GM20000 (cell line): ENCODE measurements around the gene TMEM201.

ENCODE experiments used
- DNase-seq: peaks from one replicate; pipeline ENCODE4 v3.0.0; 2012; ENCODE audit warnings: low spot score
- TF ChIP-seq, protein P1 (sequence below): IDR thresholded peaks from 2 replicates; pipeline ENCODE4 v1.5.1; 2012; ENCODE audit warnings: mild to moderate bottlenecking, control low read depth; ENCODE audit errors: extremely low read depth, missing control alignments

The TMEM201 gene

DNA sequence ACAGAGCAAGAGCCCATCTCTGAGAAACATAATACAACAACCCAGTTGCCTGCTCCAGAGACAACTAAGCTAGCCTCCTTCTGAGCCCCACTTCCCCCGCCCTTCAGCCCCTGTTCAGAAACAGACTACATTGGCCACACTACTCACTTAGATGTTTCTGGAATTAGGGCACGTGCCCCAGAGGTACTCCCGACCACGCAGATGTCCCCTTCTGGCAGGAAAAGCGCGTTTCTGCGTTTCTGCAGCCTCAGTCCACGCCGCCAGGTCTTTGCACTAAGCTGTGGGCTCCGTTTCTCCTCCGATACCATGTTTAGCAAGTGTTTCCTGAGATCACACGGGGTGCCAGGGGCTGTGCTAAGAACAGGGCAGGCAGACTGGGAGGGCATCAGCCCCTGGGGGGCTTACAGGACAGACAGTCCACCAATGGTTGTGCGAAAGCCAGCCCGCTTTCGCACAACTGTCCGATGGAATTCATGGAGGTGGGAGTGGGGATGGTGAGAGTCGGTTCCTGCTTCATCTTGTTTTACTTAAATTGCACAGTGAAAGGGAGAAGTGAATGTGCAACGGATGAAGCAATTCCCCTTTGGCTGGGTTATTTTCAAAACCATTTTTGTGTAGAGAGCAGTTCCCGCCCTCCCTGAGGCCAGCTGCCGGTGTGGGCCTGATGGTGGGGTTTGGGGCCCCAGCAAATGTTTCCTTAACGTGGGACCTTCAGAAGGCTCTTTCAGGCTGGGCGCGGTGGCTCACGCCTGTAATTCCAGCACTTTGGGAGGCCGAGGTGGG, 65.5 kb downstream of the TMEM201 start:
- peak; percentile 61 for DNase-seq
- TF ChIP-seq, protein P1, sequence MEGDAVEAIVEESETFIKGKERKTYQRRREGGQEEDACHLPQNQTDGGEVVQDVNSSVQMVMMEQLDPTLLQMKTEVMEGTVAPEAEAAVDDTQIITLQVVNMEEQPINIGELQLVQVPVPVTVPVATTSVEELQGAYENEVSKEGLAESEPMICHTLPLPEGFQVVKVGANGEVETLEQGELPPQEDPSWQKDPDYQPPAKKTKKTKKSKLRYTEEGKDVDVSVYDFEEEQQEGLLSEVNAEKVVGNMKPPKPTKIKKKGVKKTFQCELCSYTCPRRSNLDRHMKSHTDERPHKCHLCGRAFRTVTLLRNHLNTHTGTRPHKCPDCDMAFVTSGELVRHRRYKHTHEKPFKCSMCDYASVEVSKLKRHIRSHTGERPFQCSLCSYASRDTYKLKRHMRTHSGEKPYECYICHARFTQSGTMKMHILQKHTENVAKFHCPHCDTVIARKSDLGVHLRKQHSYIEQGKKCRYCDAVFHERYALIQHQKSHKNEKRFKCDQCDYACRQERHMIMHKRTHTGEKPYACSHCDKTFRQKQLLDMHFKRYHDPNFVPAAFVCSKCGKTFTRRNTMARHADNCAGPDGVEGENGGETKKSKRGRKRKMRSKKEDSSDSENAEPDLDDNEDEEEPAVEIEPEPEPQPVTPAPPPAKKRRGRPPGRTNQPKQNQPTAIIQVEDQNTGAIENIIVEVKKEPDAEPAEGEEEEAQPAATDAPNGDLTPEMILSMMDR = no peak

DNA sequence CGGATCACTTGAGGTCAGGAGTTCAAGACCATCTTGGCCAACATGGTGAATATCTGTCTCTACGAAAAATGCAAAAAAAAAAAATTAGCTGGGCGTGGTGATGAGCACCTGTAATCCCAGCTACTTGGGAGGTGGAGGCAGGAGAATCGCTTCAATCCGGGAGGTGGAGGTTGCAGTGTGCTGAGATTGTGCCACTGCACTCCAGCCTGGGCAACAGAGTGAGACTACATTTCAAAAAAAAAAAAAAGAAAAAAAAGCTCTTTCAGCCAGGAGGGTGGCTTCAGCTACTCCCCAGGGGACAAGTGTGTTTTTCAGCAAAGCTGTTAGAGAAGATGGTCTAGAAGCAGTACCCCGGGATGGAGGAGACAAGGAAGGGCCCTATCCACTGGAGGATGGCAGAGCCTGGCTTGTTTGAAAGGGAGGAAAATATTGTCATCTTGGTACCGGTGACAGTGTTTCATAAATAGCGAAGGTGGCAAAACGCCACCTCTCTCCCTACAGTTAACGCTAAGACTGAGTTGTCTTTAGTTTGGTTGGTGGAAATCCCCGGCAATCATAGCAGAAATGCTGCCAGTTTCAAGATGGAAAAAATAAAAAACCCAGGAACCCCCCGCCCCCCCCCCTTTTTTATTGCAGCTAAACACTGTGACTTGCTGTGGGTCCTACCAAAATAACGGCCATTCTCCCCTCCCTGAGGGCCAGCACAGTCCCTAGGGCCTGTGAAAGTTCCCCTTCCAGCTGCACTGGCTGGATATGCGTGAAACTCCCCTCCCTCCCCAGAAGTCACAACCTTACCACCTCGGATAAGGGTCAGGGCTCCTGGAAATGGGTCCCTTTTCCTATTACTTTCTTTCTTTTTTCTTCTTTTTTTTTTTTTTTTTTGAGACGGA, 66.4 kb downstream of the TMEM201 start:
- peak; percentile 61 for DNase-seq
- TF ChIP-seq, protein P1 = no peak

DNA sequence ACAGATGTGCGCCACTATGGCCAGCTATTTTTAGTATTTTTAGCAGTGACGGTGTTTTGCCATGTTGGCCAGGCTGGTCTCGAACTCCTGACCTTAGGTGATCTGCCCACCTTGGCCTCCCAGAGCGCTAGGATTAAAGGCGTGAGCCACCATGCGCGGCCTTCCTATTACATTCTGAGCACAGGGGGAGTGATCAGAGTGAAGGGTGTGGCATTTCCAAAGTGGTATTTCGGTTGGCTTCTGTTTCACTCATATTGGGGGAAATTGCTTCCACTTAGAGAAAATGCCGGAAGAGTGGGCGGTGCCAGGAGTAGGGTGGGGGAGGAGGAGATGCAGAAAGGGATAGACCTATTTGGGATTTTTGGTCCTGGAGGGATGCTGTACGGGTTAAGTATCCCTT, 67.1 kb downstream of the TMEM201 start:
- TF ChIP-seq, protein P1 = no peak
- no peak for DNase-seq

DNA sequence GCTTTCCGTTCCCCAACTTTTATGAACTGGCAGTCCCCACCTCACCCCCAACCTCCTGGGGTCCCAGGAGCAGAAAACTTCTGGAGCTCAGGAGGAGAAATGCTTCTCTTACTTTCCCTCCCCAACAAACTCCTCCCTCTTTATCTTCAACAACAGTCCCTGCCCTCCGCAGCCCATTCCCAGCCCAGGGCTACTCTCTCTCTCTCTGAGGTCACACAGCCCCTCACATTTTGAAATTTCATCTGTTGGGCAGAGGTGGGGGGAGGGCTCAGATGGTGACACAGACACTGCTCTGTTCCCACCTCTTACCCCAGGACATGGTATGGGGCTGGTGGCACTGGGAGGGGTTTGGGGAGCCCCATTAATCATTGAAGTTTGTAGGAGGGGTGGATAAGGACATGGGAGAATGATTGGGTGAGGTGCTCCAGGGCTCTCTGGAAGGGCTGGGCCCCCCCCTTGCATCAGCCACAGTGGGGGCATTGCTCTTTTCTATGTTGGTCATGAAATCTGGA, 68.9 kb downstream of the TMEM201 start:
- DNase-seq = no peak
- TF ChIP-seq, protein P1 = no peak

DNA sequence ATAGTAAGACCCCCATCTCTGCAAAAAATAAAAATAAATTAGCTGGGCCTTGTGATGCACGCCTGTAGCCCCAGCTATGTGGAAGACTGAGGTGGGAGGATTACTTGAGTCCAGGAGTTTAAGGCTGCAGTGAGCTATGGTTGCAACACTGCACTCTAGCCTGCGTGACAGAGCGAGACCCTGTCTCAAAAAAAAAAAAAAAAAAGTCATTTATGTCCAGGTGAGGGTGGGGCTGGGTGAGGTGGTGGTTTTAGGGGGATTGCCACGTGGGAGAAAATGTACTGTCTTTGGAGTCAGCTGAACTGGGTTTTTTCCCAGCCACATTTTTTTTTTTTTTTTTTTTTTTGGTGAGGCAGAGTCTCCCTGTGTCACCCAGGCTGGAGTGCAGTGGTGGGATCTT, 69.5 kb downstream of the TMEM201 start:
- TF ChIP-seq, protein P1 = no peak
- DNase-seq = peak; percentile 37

DNA sequence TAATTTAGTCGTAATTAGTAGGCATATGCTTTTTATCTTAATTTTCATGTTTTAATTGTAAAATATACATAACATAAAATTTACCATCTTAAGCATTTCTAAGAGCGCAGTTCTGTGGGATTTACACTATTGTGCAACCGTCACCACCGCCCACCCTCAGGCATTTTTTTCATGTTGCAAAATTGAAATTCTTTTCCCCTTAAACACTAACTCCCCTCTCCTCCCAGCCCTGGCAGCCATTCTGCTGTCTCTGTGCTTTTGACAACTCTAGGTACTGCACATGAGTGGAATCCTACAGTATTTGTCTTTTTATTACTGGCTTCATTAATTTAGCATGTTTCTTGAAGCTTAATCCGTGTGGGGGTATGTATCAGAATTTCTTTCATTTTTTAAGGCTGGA, 70.6 kb downstream of the TMEM201 start:
- DNase-seq = no peak
- TF ChIP-seq, protein P1 = no peak

DNA sequence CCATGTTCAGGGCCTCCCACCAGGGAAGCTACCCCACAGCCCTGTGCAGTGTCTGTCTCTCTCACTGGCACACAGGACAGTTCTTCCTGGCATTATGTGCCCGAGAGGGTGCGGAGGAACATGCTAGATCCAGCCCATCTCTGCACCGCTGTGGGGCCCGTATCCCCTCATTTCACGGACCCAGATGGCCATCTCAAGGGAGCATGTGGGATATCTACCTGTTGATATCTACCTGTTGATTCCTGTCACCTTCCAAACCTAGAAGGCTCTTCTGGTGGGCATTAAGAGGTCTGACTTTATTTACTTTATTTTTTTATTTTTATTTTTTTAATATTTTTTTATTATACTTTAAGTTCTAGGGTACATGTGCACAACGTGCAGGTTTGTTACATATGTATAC, 74.5 kb downstream of the TMEM201 start:
- no peak for DNase-seq
- TF ChIP-seq, protein P1 = no peak
